C4-2B (cell line): ENCODE measurements around the gene ECM1.

Experiments used
- CTCF ChIP-seq: fragments of 450-650 bp; conservative IDR thresholded peaks from 2 replicates; pipeline ENCODE4 v1.5.1; 2017; ENCODE audit warnings: mild to moderate bottlenecking
- ZFX ChIP-seq: fragments of 450-650 bp; IDR thresholded peaks from 2 replicates; pipeline ENCODE4 v1.6.1; 2017

GRCh38 chr1:150514260-150514659, 6.4 kb downstream of the ECM1 start:
- no peak for TF ChIP-seq CTCF
- no peak for TF ChIP-seq ZFX
